Kidney (tissue), 14 donors: ENCODE results near the gene PHACTR3. TPM values are rescaled to one million over a fixed set of nuclear protein-coding genes. Genes with fewer than 3 reads are reported as not detected.

Experiments used
- DNase-seq, 5 donors: peaks; one replicate each; pipeline ENCODE4 v3.0.0-alpha.2; 2013 to 2020
- FAIRE-seq: peaks from 2 replicates; lab custom pipeline; 2012; peaks lifted over from hg19 to GRCh38; lab: Jason Lieb, UNC
- H3K27ac ChIP-seq, 2 donors: one replicate each; pipeline ENCODE4 v1.7.0; 2013; ENCODE audit warnings: low read depth in 2 of 2, low read length in 2 of 2, inconsistent platforms in 1 of 2
- H3K27me3 ChIP-seq: one replicate; pipeline ENCODE4 v1.7.1; 2013; ENCODE audit warnings: low read length, inconsistent platforms; ENCODE audit not compliant: control insufficient read depth, insufficient read depth
- H3K36me3 ChIP-seq, 3 donors: one replicate each; pipeline versions ENCODE4 v1.7.0 to v1.7.1; 2013; ENCODE audit warnings: low read length in 3 of 3, control low read depth in 1 of 3, inconsistent platforms in 1 of 3; ENCODE audit not compliant: insufficient read depth in 3 of 3, control insufficient read depth in 2 of 3
- H3K4me1 ChIP-seq, 3 donors: one replicate each; pipeline versions ENCODE4 v1.7.0 to v1.7.1; 2013; ENCODE audit warnings: low read length in 3 of 3, inconsistent platforms in 1 of 3, low read depth in 1 of 3; ENCODE audit not compliant: control insufficient read depth in 2 of 3, insufficient read depth in 2 of 3
- H3K4me3 ChIP-seq, 3 donors: one replicate each; pipeline versions ENCODE4 v1.7.0 to v1.8.1; 2013; ENCODE audit warnings: low read length in 3 of 3, control low read depth in 1 of 3, inconsistent platforms in 1 of 3
- H3K9ac ChIP-seq, 3 donors: one replicate each; pipeline versions ENCODE4 v1.7.0 to v1.7.1; 2013; ENCODE audit warnings: low read length in 3 of 3, control low read depth in 1 of 3, inconsistent platforms in 1 of 3
- H3K9me3 ChIP-seq, 3 donors: one replicate each; pipeline versions ENCODE4 v1.7.0 to v1.7.1; 2013; ENCODE audit warnings: low read length in 3 of 3, control low read depth in 1 of 3, inconsistent platforms in 1 of 3; ENCODE audit not compliant: control insufficient read depth in 2 of 3, insufficient read depth in 1 of 3
- intact Hi-C: fragments of 100-400 bp; cut with DNase I; formaldehyde crosslinking; loops from one replicate; pipeline ENCODE4 v1.11.1; 2022
- polyA plus RNA-seq: library from polyadenylated mRNA; stranded (reverse); fragments of 350-450 nt; fragmentation: Illumina TruSeq; extraction: RNeasy Lipid Tissue Mini Kit (QIAGEN cat#74804); gene quantifications from one replicate; pipeline ENCODE4 v1.2.3, GENCODE V29; 2014; ENCODE audit warnings: low read depth, low replicate concordance; ENCODE audit not compliant: insufficient read depth
- total RNA-seq: library from RNA; stranded (reverse); fragmentation: NEBNext Ultra II Directional; extraction: Animal tissue kit (Norgen Biotek cat#: 25700); gene quantifications from one replicate; pipeline ENCODE4 v1.2.1, GENCODE V29; 2021
- TF ChIP-seq, protein P1 (sequence below): IDR thresholded peaks from 3 replicates; pipeline ENCODE4 v1.5.1; 2012; ENCODE audit warnings: mild to moderate bottlenecking, moderate library complexity, borderline replicate concordance; ENCODE audit not compliant: insufficient read depth; ENCODE audit errors: extremely low read depth
- donor health status: control.
- donor health status: control.
- donor health status: control.
- donor health status: control.
- donor health status: control.
- donor health status: DM: yes; HTN: yes; CAD: no.
- donor health status: Normal renal cell carcinoma (clear cell type).

The PHACTR3 gene
- total and polyA plus RNA-seq, 2 donors from 2014 or later: 1.7 to 12.3 TPM

DNA sequence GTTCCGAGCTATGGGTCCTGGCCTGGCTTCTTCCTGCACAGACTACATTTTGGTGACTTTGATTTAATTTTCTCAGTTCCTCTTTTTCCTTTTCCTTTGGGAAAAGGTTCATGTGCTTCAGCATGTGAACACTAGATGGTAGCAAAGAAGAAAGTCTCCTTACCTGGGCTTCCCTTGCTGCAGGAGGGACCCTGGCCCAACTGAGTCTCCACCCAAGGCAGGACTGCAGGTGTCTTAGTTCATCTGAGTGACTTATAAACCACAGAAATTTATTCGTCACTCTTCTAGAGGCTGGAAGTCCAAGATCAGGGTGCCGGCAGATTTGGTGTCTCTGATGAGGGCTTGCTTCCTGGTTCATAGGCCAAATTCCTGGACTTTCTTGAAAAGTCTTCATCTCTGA is 165.9 kb downstream of the PHACTR3 start:
- Histone ChIP-seq H3K9ac (no peak overlapping the region), H3K36me3 (no peaks in the 10 kb centered on the region), H3K4me1 (no peaks in the 10 kb centered on the region), H3K27ac (no peak overlapping the region), H3K4me3 (no peak overlapping the region), H3K9me3 (no peaks in the 10 kb centered on the region), H3K27me3 (no peaks in the 10 kb centered on the region)
- no peak for DNase-seq
- intact Hi-C loops: no loop called here
- no peak for FAIRE-seq
- TF ChIP-seq, protein P1, sequence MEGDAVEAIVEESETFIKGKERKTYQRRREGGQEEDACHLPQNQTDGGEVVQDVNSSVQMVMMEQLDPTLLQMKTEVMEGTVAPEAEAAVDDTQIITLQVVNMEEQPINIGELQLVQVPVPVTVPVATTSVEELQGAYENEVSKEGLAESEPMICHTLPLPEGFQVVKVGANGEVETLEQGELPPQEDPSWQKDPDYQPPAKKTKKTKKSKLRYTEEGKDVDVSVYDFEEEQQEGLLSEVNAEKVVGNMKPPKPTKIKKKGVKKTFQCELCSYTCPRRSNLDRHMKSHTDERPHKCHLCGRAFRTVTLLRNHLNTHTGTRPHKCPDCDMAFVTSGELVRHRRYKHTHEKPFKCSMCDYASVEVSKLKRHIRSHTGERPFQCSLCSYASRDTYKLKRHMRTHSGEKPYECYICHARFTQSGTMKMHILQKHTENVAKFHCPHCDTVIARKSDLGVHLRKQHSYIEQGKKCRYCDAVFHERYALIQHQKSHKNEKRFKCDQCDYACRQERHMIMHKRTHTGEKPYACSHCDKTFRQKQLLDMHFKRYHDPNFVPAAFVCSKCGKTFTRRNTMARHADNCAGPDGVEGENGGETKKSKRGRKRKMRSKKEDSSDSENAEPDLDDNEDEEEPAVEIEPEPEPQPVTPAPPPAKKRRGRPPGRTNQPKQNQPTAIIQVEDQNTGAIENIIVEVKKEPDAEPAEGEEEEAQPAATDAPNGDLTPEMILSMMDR: no peak

DNA sequence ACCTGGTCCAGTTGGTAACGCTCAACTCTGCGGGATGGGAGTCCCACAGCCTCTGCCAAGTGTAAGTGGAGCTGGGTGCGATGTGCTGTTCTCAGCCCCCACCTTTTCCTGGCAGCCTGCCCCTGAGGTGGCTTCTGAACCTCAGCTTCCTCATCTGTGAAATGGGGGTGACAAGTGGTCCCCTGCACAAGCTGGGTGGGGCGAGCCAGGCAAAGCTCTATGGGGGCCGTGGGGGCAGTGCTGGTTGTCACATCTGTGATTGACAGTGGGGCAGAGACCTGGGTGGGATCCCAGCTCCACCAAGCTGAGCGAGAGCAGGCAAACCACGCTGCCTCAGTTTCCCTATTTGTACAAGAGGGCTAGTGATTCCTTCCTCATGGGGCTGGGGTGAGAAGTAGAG is 166.5 kb downstream of the PHACTR3 start:
- H3K9ac ChIP-seq: no peak overlapping the region
- DNase-seq: no peak

DNA sequence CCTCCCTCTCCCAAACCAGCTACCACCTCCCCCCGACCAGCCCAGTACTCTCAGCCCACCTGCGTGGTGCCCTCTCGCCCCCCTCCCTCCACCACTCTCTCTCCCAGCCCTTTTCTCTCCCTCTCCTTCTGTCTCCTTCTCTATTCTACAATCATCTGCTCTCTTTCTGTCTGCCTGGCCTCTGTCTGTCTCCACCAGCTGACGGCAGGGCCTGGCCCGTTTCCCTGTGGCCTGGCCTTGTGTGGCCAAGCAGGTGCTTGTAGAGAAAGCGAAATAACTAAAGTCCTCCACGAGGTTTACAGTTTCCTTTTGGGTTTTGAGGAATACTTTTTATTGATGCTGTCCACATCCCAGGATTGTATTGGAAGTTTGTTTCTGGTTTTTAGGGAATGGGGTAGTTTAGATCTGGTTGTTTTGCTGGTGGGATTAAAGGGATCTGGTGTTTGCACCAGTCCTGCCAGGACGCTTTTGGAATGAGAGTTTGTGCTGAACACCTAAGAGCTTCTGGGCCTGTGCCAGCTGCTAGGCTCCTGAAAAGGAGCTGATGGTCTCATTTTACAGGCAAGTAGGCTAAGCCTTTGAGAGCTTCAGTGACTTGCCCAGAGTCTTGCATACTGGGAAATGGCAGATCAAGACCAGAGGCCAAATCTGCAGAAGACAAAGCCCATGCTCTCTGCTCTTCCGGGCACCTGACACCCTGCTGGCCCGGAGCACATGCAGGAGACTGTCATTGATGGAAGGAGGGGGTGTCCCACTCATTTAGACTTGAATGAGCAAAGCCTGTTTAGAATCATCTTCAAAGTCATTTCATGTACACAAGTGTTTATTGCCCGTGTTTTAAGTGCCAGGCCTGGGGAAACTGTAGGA is 167.4 kb downstream of the PHACTR3 start:
- DNase-seq (no peak), FAIRE-seq (no peak)
- intact Hi-C loops: no loop called here
- no peaks in the 10 kb centered on the region for H3K4me1 ChIP-seq
- H3K9me3 ChIP-seq: no peaks in the 10 kb centered on the region
- H3K27ac ChIP-seq: no peak overlapping the region
- H3K27me3 ChIP-seq: no peaks in the 10 kb centered on the region
- H3K36me3 ChIP-seq: no peaks in the 10 kb centered on the region
- no peak overlapping the region for H3K9ac ChIP-seq
- TF ChIP-seq, protein P1: no peak
- H3K4me3 ChIP-seq: no peak overlapping the region

More for the DNA sequence above, 166.5 kb downstream of the PHACTR3 start:
- Histone ChIP-seq H3K27ac (no peak overlapping the region), H3K36me3 (no peaks in the 10 kb centered on the region), H3K4me3 (no peak overlapping the region), H3K27me3 (no peaks in the 10 kb centered on the region), H3K4me1 (no peaks in the 10 kb centered on the region), H3K9me3 (no peaks in the 10 kb centered on the region)
- intact Hi-C loops: no loop called here
- FAIRE-seq: no peak
- TF ChIP-seq, protein P1: no peak
